K562 (cell line): ENCODE results near the gene TOPORS. TPM values are rescaled to one million over a fixed set of nuclear protein-coding genes. Genes with fewer than 3 reads are reported as not detected.

Experiments used
- ATAC-seq: fragments of 200-7000 bp; cut with Tn5 transposase; 3 replicates; pipeline ENCODE4 v1.9.1; 2020; ENCODE audit warnings: moderate library complexity
- Bru-seq: library from RNA; stranded (reverse); fragments of 400-500 nt; gene quantifications from one replicate; lab custom pipeline; 2021; lab: Mats Ljungman, UMichigan
- BruChase-seq, 2 experiments: library from RNA; stranded (reverse); fragments of 400-500 nt; gene quantifications; one replicate each; lab custom pipeline; 2021; lab: Mats Ljungman, UMichigan
- BruUV-seq: library from RNA; stranded (reverse); fragments of 400-500 nt; replicated peaks from 2 replicates; lab custom pipeline; 2021; lab: Mats Ljungman, UMichigan
- CTCF ChIA-PET: fragments of 300-600 bp; formaldehyde crosslinking; extraction: SDS; loops from one replicate; lab custom pipeline; 2021; ENCODE audit warnings: low intra/inter-chr PET ratio; lab: Yijun Ruan, JAX
- POLR2A ChIA-PET: fragments of 300-600, 350-650 bp; sonication (Branson Sonifier 250); formaldehyde crosslinking; extraction: SDS; loops from one replicate; lab custom pipeline; 2021; ENCODE audit warnings: antibody characterized with exemption, inconsistent platforms; lab: Yijun Ruan, JAX
- DNase-seq, 4 experiments: peaks; one replicate each; pipeline versions ENCODE4 v3.0.0 to v3.0.0-alpha.2; 2011 to 2018; ENCODE audit warnings: low spot score in 3 of 4, mixed read lengths in 3 of 4; ENCODE audit errors: extremely low read depth in 1 of 4
- FAIRE-seq: peaks from 2 replicates; lab custom pipeline; 2011; peaks lifted over from hg19 to GRCh38; lab: Jason Lieb, UNC
- H2AFZ ChIP-seq: 2 replicates; pipeline ENCODE4 v1.6.0; 2011; ENCODE audit warnings: low read depth, low read length, control low read depth, inconsistent platforms
- H3K27ac ChIP-seq: fragments of 200-600 bp; 3 replicates; pipeline ENCODE4 v1.8.0; 2011; ENCODE audit warnings: low read depth, mild to moderate bottlenecking, control low read depth, inconsistent platforms, low read length, moderate library complexity, mixed read lengths; ENCODE audit errors: extremely low read depth
- H3K27me3 ChIP-seq, 2 experiments: fragments of 300-600 bp in 1 of 2; 2 replicates in 1 of 2; 3 replicates in 1 of 2; pipeline versions ENCODE4 v1.6.0 to v1.8.0; 2011; ENCODE audit warnings: inconsistent platforms in 2 of 2, low read length in 2 of 2, mild to moderate bottlenecking in 1 of 2, mixed read lengths in 1 of 2, moderate library complexity in 1 of 2; ENCODE audit not compliant: control insufficient read depth in 2 of 2, insufficient read depth in 2 of 2
- H3K36me3 ChIP-seq: fragments of 300-600 bp; 3 replicates; pipeline ENCODE4 v1.8.0; 2011; ENCODE audit warnings: mild to moderate bottlenecking, low read length, inconsistent platforms; ENCODE audit not compliant: control insufficient read depth, insufficient read depth
- H3K4me1 ChIP-seq, 2 experiments: fragments of 200-600 bp in 1 of 2; replicated peaks in 1 of 2; 2 replicates in 1 of 2; 3 replicates in 1 of 2; pipeline versions ENCODE4 v1.5.1 to v1.8.0; 2011; ENCODE audit warnings: inconsistent platforms in 2 of 2, low read length in 2 of 2, mild to moderate bottlenecking in 1 of 2, mixed read lengths in 1 of 2, moderate library complexity in 1 of 2; ENCODE audit not compliant: control insufficient read depth in 2 of 2, insufficient read depth in 2 of 2
- H3K4me2 ChIP-seq: 2 replicates; pipeline ENCODE4 v1.6.1; 2011; ENCODE audit warnings: low read length, control low read depth, inconsistent platforms, mixed read lengths; ENCODE audit not compliant: insufficient read depth
- H3K4me3 ChIP-seq: fragments of 200-600 bp; sonication (generic), shearing (Covaris generic); 2 replicates; pipeline ENCODE4 v1.5.1; 2016; ENCODE audit warnings: control low read depth, inconsistent platforms
- H3K79me2 ChIP-seq: fragments of 200-600 bp; 3 replicates; pipeline ENCODE4 v1.8.0; 2011; ENCODE audit warnings: low read length, inconsistent platforms; ENCODE audit not compliant: control insufficient read depth, insufficient read depth
- H3K9ac ChIP-seq, 2 experiments: 2 replicates each; pipeline versions ENCODE4 v1.6.0 to v1.6.1; 2011; ENCODE audit warnings: low read depth in 2 of 2, low read length in 2 of 2, control low read depth in 1 of 2, inconsistent platforms in 1 of 2, mild to moderate bottlenecking in 1 of 2, mixed read lengths in 1 of 2; ENCODE audit not compliant: insufficient read depth in 1 of 2
- H3K9me1 ChIP-seq: one replicate; pipeline ENCODE4 v1.6.0; 2011; ENCODE audit warnings: inconsistent platforms, mild to moderate bottlenecking, low read length, moderate library complexity; ENCODE audit not compliant: control insufficient read depth, insufficient read depth
- H3K9me3 ChIP-seq: replicated peaks from 2 replicates; pipeline ENCODE4 v1.5.1; 2011; ENCODE audit warnings: low read depth, low read length, inconsistent platforms; ENCODE audit not compliant: control insufficient read depth, insufficient read depth
- H4K20me1 ChIP-seq: replicated peaks from 2 replicates; pipeline ENCODE4 v1.6.1; 2011; ENCODE audit warnings: low read length, inconsistent platforms, mixed read lengths; ENCODE audit not compliant: control insufficient read depth, insufficient read depth
- CAMTA2 ChIP-seq: fragments of 250-450 bp; sonication (Bioruptor Pico); conservative IDR thresholded peaks from 2 replicates; pipeline ENCODE4 v1.5.1; 2022
- CBX1 ChIP-seq: sonication (generic); IDR thresholded peaks from 2 replicates; pipeline ENCODE4 v1.6.1; 2016; ENCODE audit warnings: antibody characterized with exemption, low read depth, mild to moderate bottlenecking
- ELF4 ChIP-seq: fragments of 450-650 bp; formaldehyde crosslinking; IDR thresholded peaks from 2 replicates; pipeline ENCODE4 v1.4.0; 2022; ENCODE audit warnings: missing genetic modification characterization
- EP400 ChIP-seq: fragments of 450-650 bp; IDR thresholded peaks from 2 replicates; pipeline ENCODE4 v1.6.1; 2017; ENCODE audit warnings: antibody characterized with exemption, mild to moderate bottlenecking, moderate library complexity
- FOS ChIP-seq: IDR thresholded peaks from 3 replicates; pipeline ENCODE4 v1.6.1; 2011; ENCODE audit not compliant: insufficient read length; ENCODE audit errors: extremely low read depth
- HEY1 ChIP-seq: fragments of 250-450 bp; sonication (Bioruptor Pico); IDR thresholded peaks from 2 replicates; pipeline ENCODE4 v1.5.0; 2020; ENCODE audit warnings: mild to moderate bottlenecking, moderate library complexity, borderline replicate concordance
- SP1 ChIP-seq: sonication (generic); formaldehyde crosslinking; IDR thresholded peaks from 2 replicates; pipeline ENCODE4 v1.8.1; 2022; ENCODE audit warnings: mild to moderate bottlenecking, missing genetic modification reagents
- TFAP4 ChIP-seq: sonication (generic); formaldehyde crosslinking; IDR thresholded peaks from 2 replicates; pipeline ENCODE4 v1.8.0; 2022; ENCODE audit warnings: missing genetic modification reagents, mild to moderate bottlenecking, moderate library complexity, borderline replicate concordance
- TGIF2 ChIP-seq: sonication (generic); formaldehyde crosslinking; IDR thresholded peaks from 2 replicates; pipeline ENCODE4 v1.8.1; 2022; ENCODE audit warnings: mild to moderate bottlenecking, missing genetic modification reagents, moderate library complexity
- WGBS: fragments of 100-300 bp; shearing (Covaris generic); methylation state at CpG from one replicate; pipeline ENCODE4 v1.1.6; 2016; ENCODE audit warnings: low coverage, mixed read lengths; ENCODE audit not compliant: insufficient coverage; ENCODE audit errors: missing lambda C conversion rate; 5-methylcytosine and 5-hydroxymethylcytosine counted together
- in situ Hi-C: fragments of 300-500 bp; cut with MboI; formaldehyde crosslinking; loops from 4 replicates; pipeline ENCODE4 v1.15.0; 2018; ENCODE audit warnings: inconsistent platforms, mixed read lengths
- intact Hi-C: fragments of 100-400 bp; cut with micrococcal nuclease; formaldehyde crosslinking; loops from 2 replicates; pipeline ENCODE4 v1.14.2; 2022
- long read RNA-seq, 3 experiments: library from polyadenylated mRNA in 2 of 3; library from RNA in 1 of 3; unstranded in 2 of 3; stranded (forward) in 1 of 3; transcript quantifications; one replicate each; pipeline ENCODE4 v2.0.0, GENCODE V29; 2019 to 2022
- polyA minus RNA-seq, 3 experiments: library from RNA; depleted of rRNA, polyadenylated mRNA; stranded (reverse); fragments of >200 nt; gene quantifications; 2 replicates each; pipeline ENCODE4 v1.2.3, GENCODE V29; 2011
- polyA plus RNA-seq, 8 experiments: library from polyadenylated mRNA; depleted of rRNA in 4 of 8; stranded (reverse) in 5 of 8; unstranded in 3 of 8; fragments of >200 nt; fragmentation: Nextera tagmentation in 2 of 8; fragmentation: Illumina TruSeq in 1 of 8; extraction: Ambion mirVana in 2 of 8; extraction: Trizol in 1 of 8; gene quantifications; 2 replicates each; pipeline versions ENCODE4 v1.2.1 to v1.2.3, GENCODE V29; 2011 to 2014; ENCODE audit warnings: inconsistent platforms in 1 of 8, missing spikeins in 1 of 8
- total RNA-seq, 7 experiments: library from RNA; depleted of rRNA in 6 of 7; stranded (reverse); fragments of >200 nt in 6 of 7; fragmentation: Illumina TruSeq in 2 of 7; extraction: Trizol in 2 of 7; gene quantifications; 2 replicates each; pipeline versions ENCODE4 v1.2.1 to v1.2.3, GENCODE V29; 2011 to 2021; ENCODE audit warnings: low replicate concordance in 1 of 7

Gene TOPORS
- 5.5 and 23.2 TPM in 2 replicates for total RNA-seq (2011; cell fraction: chromatin; rRNA removed; ENCODE audit: low replicate concordance)
- 4.5 and 5.9 TPM in 2 replicates for total RNA-seq (2011; cell fraction: nucleolus; rRNA removed)
- total RNA-seq (2011; cell fraction: nucleoplasm; rRNA removed), result 8.9 and 9.8 TPM in 2 replicates
- total RNA-seq (2014; rRNA removed) (9.3 and 9.9 TPM in 2 replicates), total RNA-seq (2014; rRNA removed; fragmentation: Illumina TruSeq; extraction: Trizol) (17.3 and 21.5 TPM in 2 replicates), total RNA-seq (2015; rRNA removed; fragmentation: Illumina TruSeq; extraction: Trizol) (17.6 and 19.6 TPM in 2 replicates), total RNA-seq (2021) (8.5 and 9.2 TPM in 2 replicates), polyA plus RNA-seq (2011; rRNA removed) (8.1 and 11.4 TPM in 2 replicates), polyA plus RNA-seq (2014; fragmentation: Illumina TruSeq; extraction: Trizol) (13.6 and 15.9 TPM in 2 replicates), polyA plus RNA-seq (2014; fragmentation: Nextera tagmentation; extraction: Ambion mirVana) (1 to 10 TPM; 4.3 to 5.0 TPM), polyA plus RNA-seq (2014; rRNA removed) (7.6 and 8.5 TPM in 2 replicates), polyA minus RNA-seq (2011; rRNA and poly(A)+ RNA removed) (24.1 and 25.5 TPM in 2 replicates), Bru-seq, nascent RNA (percentile 79 among the genes with signal in this experiment), BruChase-seq, experiment 1, labeled RNA remaining after a 2-hour chase (percentile 85 among the genes with signal in this experiment), BruChase-seq, experiment 2, labeled RNA remaining after a 6-hour chase (percentile 84 among the genes with signal in this experiment)
- polyA plus RNA-seq (2011; cell fraction: cytosol; rRNA removed), result 2.7 and 4.2 TPM in 2 replicates
- polyA plus RNA-seq (2011; cell fraction: nucleus; rRNA removed), result 4.8 and 5.8 TPM in 2 replicates
- 6.4 and 6.7 TPM in 2 replicates for polyA plus RNA-seq (2012)
- polyA minus RNA-seq (2011; cell fraction: cytosol; rRNA and poly(A)+ RNA removed), result 4.4 and 5.1 TPM in 2 replicates
- polyA minus RNA-seq (2011; cell fraction: nucleus; rRNA and poly(A)+ RNA removed), result 5.5 and 9.2 TPM in 2 replicates
- long read RNA-seq, experiment 1, full-length matches to known transcripts, result 30 of 57 reads
- long read RNA-seq, experiment 1, partial matches to known transcripts, result 2 of 57 reads
- long read RNA-seq, experiment 1, other reads (novel, unspliced or antisense), result 25 of 57 reads
- long read RNA-seq, experiment 2, full-length matches to known transcripts, result 1 of 2 reads
- long read RNA-seq, experiment 2, partial matches to known transcripts, result 0 of 2 reads
- long read RNA-seq, experiment 2, other reads (novel, unspliced or antisense), result 1 of 2 reads
- long read RNA-seq, experiment 3, full-length matches to known transcripts, result 16 of 19 reads
- long read RNA-seq, experiment 3, partial matches to known transcripts, result 1 of 19 reads
- long read RNA-seq, experiment 3, other reads (novel, unspliced or antisense), result 2 of 19 reads

GRCh38 chr9:32552172-32552872 lies at the start of gene TOPORS, which contains the start of gene SMIM27:
Gene TOPORS (minus strand): TSS chr9:32552586. CDS start chr9:32552436, 150 bp downstream.
Gene SMIM27 (plus strand): TSS chr9:32552327. CDS start chr9:32552435, 108 bp downstream.
- FAIRE-seq (peak; percentile 83), ATAC-seq (peak; percentile 86), DNase-seq (peak; percentile 72 to 90 (median 78))
- Histone ChIP-seq H3K36me3 (peaks cover 13% of the 10 kb centered on the region; the same call in 2 of the 3 replicates), H3K4me1 (peaks cover 14 to 15% of the 10 kb centered on the region in 2 experiments; a peak in 4 of 5 replicates), H3K79me2 (peaks cover 69% of the 10 kb centered on the region), H3K4me2 (peak within 1 kb of the TSS; percentile 96), H3K27ac (peak within 1 kb of the TSS; percentile 97), H3K9me1 (no peaks in the 10 kb centered on the region), H3K9me3 (no peaks in the 10 kb centered on the region), H2AFZ (peak within 1 kb of the TSS; percentile 86), H3K9ac (peak within 1 kb of the TSS; percentile 86 to 95), H3K4me3 (peak within 1 kb of the TSS; percentile 73), H4K20me1 (peaks cover 8% of the 10 kb centered on the region; the same call in 1 of the 2 replicates), H3K27me3 (no peaks in the 10 kb centered on the region)
- ChIA-PET POLR2A (interaction anchor here (0.6 to 1.9 kb wide), 3 partner anchors 11 to 472 kb away, joined by 3 to 4 read pairs (median 3); partner anchors contain the start of gene DNAJA1), CTCF (no interaction called here)
- TSS peak; percentile 81 for BruUV-seq
- in situ Hi-C loops, result loop anchor here (25.0 kb wide), 1 partner anchor 685 kb away; the partner anchor contains the start of gene SPINK4
- intact Hi-C loops, result loop anchor here (2.0 kb wide), 1 partner anchor 20 kb away; the partner anchor contains the start of gene NDUFB6
- 2% methylated on average over 23 of the region's 46 CpGs for WGBS
- 0 out of 2 replicates have a peak, but pooled peaks have one; percentile 42 for TF ChIP-seq TGIF2 (CRISPR knock-in tag)
- TF ChIP-seq CBX1, result no peak
- TF ChIP-seq HEY1 (CRISPR knock-in tag), result no peak
- peak; percentile 81 for TF ChIP-seq SP1
- peak; percentile 59; the same call in 1 of the 2 replicates for TF ChIP-seq TFAP4 (CRISPR knock-in tag)
- no peak for TF ChIP-seq FOS
- peak; percentile 63 for TF ChIP-seq EP400
- 0 out of 2 replicates have a peak, but pooled peaks have one; percentile 8 for TF ChIP-seq ELF4 (CRISPR knock-in tag)
- TF ChIP-seq CAMTA2 (CRISPR knock-in tag), result no peak
